ENCODE results near the gene PRKAR2B.
"Not testable (repeated sequence)": the region's sequence is repeated elsewhere in the genome, so short reads cannot be mapped to it uniquely, and the experiment has no call there.

PRKAR2B gene

GRCh38 chr7:107079212-107079940 is 34.9 kb downstream of the PRKAR2B start:
- no peak for DNase-seq

GRCh38 chr7:107080099-107080505 is 35.6 kb downstream of the PRKAR2B start:
- no peak for DNase-seq

- DNase-seq: no peak
Measured at GRCh38 chr7:107080533-107080932, 36.0 kb downstream of the PRKAR2B start.

- no peak for DNase-seq
Measured at GRCh38 chr7:107085180-107085579, 40.7 kb downstream of the PRKAR2B start.

- DNase-seq: no peak
Measured at GRCh38 chr7:107089627-107090026, 45.1 kb downstream of the PRKAR2B start.

GRCh38 chr7:107090457-107090856 is 46.0 kb downstream of the PRKAR2B start:
- no peak for DNase-seq

GRCh38 chr7:107091306-107091705 is 46.8 kb downstream of the PRKAR2B start:
- DNase-seq: no peak

GRCh38 chr7:107093671-107094070 is 49.2 kb downstream of the PRKAR2B start:
- DNase-seq: not testable (repeated sequence)

GRCh38 chr7:107099154-107099553 is 54.6 kb downstream of the PRKAR2B start:
- DNase-seq: not testable (repeated sequence)

GRCh38 chr7:107100824-107101223 is 56.3 kb downstream of the PRKAR2B start:
- DNase-seq: no peak

- no peak for DNase-seq
Measured at GRCh38 chr7:107103369-107103768, 58.9 kb downstream of the PRKAR2B start.

- DNase-seq: no peak
Measured at GRCh38 chr7:107104801-107105200, 60.3 kb downstream of the PRKAR2B start.

- no peak for DNase-seq
Measured at GRCh38 chr7:107105591-107106245, 61.2 kb downstream of the PRKAR2B start.

- no peak for DNase-seq
Measured at GRCh38 chr7:107108793-107109371, 64.4 kb downstream of the PRKAR2B start.

- DNase-seq: no peak
Measured at GRCh38 chr7:107109955-107110354, 65.5 kb downstream of the PRKAR2B start.

GRCh38 chr7:107111196-107111595 is 66.7 kb downstream of the PRKAR2B start:
- no peak for DNase-seq

GRCh38 chr7:107113866-107114265 is 69.4 kb downstream of the PRKAR2B start:
- no peak for DNase-seq

GRCh38 chr7:107115114-107115513 is 70.6 kb downstream of the PRKAR2B start:
- no peak for DNase-seq

- no peak for DNase-seq
Measured at GRCh38 chr7:107115762-107116540, 71.4 kb downstream of the PRKAR2B start.

GRCh38 chr7:107118109-107118900 is 73.8 kb downstream of the PRKAR2B start:
- no peak for DNase-seq

- DNase-seq: no peak
Measured at GRCh38 chr7:107119376-107120105, 75.0 kb downstream of the PRKAR2B start.

GRCh38 chr7:107122486-107122911 is 78.0 kb downstream of the PRKAR2B start:
- DNase-seq: no peak

Measured in midbrain (tissue), 1 donor.